Activated CD4-positive, CD25-positive, alpha-beta regulatory T cell (primary cell): Measurements from ENCODE around the gene PHGDH.
"Not testable (repeated sequence)": the region's sequence is repeated elsewhere in the genome, so short reads cannot be mapped to it uniquely, and the experiment has no call there.

Experiments
- DNase-seq, 4 experiments: peaks; one replicate each; lab custom pipeline; 2025; lab: John Stamatoyannopoulos, UW

Gene PHGDH

DNA sequence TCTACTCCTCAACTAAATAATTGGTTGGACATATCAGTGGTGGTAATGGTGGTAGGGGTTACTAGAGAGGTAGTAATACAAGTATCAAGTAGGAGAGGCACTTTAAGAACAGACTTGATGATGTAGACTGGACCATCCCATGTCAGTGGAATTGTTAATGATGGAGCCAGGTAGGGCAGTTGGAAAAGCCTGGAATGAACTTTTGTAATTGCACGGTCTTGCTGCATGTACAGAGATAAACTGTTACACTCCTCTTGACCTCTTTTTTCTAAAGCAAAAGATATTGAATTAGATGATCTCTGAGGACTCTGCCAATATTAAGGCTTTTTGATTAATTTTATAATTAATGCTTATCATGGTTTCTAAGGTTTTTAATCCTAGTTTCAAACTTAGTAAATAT is 51.2 kb downstream of the PHGDH start:
- no peak for DNase-seq

DNA sequence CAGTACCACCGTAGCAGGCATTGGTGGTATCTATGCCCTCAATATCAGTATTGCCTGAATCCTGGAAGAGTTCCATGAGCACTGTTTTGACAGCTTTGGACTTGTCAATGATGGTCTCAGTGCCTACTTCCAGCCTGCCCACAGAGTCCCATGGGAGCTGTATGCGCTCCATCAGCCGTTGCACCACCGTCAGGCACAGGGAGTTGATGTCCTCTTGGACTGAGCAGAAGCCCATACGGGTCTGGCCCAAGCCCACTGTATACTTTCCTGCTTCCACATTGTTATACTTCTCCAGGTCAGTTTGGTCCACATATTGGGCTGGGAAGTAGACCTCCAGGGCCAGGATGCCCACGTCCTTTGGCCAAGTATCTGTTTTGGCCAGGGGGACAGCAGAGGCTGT is 52.5 kb downstream of the PHGDH start:
- DNase-seq = no peak

DNA sequence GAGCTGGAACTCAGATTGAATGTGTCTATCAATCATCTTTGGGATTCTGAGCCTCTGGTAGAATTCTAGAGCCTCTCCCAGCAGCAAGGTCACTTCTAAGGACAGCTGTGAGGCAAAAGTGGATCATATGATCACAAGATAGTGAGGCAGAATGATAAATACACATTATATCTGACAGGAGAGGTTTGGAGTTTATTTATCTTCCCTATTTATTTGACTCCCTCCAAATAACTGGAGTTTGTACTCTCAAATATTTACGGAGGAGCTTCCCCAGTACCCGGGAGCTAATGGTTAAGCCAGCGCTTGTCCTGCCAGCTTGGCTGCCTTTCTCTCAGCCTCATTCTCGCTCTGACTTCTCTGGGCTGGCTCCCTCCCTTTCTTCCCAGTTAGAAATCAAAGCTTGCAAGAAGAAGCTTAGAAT is 54.6 kb downstream of the PHGDH start:
- no peak for DNase-seq

DNA sequence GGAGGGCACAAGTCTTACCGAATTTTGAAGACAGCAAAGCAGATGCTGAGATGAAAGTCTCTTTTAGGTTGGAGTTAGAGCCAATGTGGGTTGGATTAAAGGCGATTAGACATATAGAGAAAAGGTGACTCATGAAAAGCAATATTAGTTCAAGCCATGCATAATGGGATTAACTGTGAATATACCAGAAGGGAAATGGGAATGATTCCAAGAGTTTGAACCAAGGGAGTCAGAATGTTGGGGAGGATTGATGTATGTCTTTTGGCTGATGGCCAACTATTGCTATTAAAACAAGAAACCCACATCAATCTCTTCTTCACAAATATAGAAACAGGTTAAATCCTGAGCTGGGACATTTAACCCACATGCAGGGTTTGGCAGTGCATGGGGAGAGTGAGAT is 55.8 kb downstream of the PHGDH start:
- no peak for DNase-seq

DNA sequence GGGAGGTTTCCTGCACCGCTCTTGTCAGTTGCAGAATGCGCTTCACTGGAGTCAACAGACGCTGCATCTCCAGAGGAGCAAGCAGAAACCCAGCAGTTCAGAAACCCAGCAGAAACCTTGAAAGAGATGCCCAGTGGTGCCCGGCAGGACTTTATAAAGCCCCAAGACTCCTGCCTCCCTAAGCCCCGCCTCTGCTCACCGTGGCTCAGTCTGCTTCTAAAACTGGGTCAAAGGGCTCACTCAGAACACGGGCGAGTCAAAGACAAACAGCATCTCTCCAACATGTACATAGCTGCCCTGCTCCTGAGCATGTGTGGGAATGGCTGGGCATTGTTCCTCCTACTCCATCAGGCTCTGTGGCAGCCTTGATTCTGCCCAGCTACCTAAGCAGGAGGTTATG is 57.0 kb downstream of the PHGDH start, which contains the start of gene HMGCS2:
HMGCS2 (minus strand) TSS at position 128 of the 400 bp plus-strand sequence; CDS start at position 67, 61 bp downstream.
- no peak for DNase-seq

DNA sequence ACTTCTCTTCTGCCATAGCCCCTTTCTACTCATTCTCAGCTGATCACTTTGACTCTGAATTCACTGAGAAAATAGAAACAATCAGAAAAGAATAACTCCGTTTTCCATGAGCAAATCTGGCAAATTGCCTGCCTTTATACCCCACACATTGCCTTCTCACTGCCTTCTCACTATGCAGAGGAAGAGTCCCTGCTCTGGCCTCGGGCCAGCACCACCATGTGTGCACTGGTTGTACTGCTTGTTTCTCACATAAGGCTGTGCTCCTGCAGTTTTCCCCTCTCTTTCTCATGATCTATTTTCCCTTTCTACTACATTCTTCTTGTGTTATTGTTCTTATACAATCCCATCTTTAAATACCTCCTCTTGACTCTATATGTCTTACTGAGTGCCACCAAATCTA is 59.3 kb downstream of the PHGDH start:
- DNase-seq = no peak

DNA sequence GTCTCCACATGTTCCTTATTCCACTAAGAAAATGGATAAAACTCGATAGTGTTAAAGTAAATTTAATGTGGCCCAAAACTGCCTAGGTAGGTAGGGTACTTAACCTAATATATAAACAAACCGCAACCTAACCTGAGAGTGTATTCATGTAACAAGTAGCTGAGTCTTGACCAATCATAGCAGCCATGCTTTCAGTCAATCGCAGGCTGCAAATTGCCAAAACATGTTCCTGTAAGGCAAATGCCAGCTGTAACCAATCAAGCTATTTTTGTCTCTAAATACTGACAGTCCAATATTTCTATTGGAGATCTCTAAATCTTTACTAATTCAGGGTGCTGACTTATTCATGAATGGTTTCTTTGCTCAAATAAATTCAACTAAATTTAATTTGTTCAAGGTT is 60.0 kb downstream of the PHGDH start:
- no peak for DNase-seq

DNA sequence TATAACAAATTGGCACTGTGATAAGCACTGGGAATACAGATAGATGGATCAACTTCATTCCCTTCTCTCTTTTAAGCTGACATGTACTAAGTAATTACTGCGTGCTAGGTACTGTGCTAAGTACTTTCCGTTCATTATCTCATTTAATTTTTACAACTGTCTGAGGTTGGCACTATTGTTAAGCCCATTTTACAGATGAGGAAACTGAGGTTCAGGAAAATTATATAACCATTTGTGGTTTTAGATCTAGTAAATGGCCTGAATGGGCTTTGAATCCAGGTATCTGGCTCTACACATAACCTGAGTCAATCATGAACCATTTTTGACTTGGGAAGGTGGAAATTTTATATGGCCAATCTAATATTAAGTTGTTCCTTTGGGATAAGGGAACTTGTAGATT is 60.6 kb downstream of the PHGDH start:
- DNase-seq = no peak

DNA sequence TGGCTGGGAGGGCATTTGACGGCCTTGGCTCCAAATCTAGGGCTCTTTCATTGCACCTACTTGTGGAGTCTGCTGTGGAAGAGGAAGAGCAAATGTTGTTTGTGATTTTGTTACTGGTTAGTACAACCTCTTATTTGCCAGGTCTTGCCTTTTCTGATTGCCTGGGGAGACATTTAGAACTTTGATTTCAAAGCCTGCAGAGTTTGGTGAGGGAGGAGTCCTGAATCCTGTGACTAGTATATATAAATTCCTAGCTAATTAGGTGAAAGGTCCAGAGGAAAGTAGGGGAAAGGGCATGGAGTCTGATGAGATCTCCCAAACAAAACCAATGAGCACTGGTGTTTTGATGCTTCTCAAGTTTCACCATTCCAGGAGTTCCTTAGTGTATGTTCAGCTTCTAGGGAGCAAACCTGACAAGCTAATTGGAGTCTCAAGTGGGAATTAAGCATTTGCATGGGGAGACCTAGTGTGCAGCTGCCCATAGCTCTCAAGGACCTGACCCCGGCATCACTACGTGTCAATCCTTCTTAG is 62.0 kb downstream of the PHGDH start:
- DNase-seq = no peak

DNA sequence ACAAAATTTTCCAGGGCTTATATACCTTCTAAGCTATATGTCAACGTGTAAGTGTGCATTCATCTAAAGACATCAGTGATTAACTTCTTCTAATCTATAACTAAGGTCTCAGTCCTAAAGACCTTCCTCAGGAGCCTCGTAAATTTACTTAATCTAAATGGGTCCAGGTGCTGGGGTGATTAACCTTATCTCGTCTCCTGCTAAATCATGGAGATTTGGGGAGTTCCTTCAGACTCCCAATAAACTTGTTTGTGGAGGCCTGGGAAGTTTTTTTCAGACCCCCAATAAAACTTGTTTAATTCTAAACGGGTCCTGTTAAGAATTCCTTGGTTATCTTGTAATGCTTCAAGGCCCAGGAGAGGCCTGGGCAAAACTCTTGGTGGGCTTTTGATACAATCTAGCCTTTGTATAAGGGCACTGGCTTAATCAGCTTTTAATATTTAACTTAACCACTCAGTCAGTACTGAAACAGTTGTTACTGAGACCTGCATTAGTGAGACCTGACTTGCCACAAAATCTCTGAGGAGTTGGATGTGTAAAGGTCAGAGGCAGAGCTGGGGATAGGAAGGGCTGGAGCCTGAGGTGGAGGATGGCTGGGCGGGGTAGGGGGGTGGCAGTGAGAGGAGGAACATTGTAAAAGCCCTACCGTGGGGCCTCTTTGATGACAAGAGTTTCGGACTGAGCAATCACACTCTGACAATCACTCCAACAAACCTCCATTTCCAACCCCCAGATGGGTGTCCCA is 63.2 kb downstream of the PHGDH start:
- no peak for DNase-seq

DNA sequence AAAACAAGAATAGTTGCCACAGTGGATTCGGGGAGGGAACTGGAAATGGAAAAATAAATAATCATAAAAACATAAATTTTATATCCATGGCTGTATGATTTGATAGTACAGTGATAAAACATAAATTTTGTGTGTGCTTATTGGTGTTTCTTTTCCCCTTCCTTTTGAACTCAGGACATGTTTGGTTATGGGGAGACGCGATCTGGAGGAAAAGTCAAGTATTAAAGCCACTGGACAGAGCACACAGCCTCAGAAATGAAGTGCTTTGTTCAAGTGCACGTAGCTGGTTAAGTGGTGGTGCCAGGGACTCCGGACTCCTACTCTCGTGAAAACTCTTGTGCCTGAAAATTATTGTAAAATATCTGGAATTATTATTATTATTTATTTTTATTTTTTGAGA is 66.6 kb downstream of the PHGDH start:
- no peak for DNase-seq

DNA sequence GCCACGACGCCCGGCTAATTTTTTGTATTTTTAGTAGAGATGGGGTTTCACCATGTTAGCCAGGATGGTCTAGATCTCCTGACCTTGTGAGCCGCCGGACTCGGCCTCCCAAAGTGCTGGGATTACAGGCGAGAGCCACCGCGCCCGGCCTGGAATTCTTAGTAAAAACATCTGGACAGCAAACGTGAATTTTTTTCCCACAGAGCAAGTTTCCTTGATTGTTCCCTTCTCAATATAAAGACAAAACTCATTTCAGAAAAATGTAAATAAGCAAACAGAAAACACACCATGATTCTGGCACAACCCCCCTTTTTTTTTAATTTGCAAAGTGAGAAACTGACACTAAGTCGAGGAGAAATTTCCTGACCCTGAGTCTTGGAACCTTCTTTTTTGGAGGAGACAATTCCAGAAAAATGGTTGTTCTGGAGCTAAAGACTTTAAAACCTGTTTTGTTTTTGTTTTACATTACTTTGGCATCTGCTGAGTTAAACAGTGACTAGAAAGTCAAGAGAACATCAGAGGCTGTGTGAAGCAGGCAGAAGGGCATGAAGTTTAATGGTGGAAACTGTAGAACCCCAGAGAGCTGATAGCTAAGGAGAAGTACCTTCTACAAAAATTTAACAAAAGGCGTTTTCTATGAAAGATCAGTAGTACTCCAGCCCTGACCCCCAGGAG is 67.3 kb downstream of the PHGDH start:
- DNase-seq = no peak

DNA sequence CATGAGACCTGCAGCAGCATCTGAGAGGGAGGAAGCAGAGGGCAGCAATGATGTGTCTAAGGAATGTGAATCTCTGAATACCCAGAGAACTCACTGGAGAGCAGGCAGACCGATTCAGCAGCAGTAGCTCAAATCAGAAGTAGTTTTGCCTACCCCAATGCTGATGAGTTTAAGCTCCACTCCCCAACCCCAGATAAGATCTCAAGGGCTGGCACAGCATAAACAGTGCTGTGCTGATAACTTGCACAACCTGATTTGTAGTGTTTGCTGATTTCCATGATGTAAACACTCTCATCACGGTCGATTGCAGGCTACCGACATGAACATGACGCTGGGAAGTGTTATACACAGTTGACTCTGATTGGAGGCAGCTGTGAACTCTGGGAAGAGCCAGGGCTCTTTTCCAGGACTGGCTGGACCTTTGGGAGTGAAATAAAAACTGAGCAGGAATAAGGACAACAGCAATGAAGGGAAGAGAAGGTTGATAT is 68.2 kb downstream of the PHGDH start:
- DNase-seq = no peak

DNA sequence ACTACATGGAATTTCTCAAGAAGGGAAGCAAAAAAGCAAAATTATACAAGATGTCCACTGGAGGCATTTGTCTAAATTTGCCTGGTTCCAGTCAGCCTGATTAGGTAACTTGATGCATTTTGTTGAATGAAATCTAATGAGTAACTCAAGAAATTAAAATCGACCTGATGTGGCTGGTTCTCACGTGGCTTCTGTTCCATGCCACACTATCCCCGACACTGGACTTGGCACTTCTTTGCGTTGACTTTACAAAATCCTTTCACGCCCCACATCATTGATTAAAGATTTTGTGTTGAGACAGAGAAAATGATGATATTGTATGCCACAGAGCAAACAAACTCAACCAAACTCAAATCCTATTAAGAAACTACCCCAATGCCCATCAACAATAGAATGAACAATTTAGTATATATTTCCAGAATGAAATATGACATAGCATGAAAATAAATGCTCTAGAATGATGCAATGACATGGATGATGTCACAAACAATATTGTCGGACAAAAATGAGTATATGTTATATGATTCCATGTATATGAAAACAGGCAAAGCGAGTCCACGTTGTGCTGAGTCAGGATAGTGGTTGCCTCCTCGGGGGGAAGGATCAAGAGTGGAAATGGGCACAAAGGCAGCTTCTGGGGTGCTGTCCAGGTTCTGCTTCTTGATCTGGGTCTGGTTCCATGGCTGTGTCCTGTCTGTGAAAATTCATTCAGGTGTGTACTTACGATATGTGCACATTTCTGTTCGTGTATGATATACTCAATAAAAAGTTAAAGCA is 69.9 kb downstream of the PHGDH start:
- no peak for DNase-seq

DNA sequence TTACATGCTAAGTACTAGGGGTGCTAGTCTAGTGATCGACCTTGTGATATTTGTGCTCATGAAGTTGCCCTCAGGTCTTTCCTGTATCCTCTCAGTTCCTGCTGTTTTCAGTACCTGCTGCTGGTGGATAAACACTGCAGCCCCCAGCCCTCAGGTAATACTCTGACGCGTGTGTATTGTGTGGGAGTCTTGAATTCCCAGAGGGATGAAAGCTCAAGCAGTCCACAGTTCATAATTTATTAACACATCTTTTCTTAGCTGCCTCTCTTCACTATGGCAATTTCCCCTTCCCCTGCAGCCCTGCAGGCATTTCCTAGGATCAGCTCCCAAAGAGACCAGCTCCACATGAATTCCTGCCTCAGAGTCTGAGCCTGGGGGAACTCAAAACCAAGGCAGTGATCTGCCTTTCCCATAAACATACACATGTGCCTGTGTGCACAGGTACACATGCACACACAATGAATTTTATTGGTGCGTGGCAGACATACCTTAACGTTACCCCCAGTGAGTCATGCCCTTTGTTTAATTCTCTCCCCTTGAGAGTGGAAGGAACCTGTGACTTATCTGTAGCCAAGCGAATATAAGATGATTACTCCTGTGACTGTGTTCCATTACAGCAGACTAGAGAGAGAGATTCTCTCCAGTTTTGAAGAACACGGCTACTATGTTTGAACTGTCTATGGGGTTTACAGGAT is 71.0 kb downstream of the PHGDH start:
- DNase-seq = no peak

DNA sequence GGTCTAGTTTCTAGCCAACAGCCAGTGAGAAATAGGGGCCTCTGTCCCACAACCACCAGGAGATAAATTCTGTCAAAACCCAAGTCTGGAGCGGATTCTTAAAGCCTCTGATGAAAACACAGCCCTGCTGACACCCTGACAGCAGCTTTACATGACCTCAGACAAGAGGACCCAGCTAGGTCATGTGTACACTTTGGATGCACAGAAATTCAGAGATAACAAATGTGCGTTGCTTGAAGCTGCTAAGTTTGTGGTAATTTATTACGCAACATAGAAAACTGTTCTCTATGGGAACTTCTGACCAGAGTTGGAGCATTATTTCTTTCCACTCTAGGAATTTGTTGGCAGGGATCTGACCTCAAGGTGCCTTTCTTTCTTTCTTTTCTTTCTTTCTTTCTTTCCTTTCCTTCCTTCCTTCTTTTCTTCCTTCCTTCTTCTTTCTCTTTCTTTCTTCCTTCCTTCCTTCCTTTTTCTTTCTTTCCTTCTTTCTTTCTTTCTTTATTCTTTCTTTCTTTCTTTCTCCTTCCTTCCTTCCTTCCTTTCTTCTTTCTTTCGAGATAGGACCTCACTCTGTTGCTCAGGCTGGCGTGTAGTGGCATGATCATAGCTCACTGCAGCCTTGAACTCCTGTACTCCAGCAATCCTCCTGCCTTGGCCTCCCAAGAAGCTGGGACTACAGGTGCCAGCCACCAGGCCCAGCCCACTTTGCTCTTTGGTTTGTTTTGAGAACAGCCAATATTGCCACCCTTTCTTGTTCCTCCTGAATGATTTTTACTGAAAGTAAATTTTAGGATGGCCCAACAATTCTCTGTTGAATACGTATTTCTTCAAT is 71.8 kb downstream of the PHGDH start:
- no peak for DNase-seq

DNA sequence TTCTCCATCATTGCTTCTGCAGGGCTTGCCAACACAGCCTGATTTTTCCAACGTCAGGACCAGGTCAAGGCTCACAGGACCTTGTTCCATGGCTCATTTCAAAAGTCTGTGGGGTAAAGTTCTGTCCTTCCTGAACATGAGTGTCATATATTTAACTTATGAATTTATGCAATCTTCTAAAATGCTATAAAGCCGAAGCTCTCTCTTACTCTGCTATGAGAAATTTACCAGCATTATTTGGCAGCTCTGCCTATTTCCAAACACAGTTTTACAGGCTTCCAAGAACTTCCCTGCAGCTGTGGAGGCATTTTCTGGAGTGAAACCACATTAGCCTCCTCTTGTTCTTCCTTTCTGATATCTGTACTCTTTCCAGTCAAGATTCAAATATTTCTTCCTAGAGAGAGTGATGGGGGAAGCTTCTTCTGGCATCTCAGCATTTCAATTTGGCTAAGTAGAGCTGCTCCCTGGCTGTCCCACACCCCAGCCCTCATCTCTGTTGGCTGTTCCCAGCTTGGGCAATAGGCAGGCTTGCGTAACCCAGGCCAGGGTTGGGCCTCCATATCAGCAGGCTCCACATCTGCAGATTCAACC is 72.6 kb downstream of the PHGDH start:
- no peak for DNase-seq

DNA sequence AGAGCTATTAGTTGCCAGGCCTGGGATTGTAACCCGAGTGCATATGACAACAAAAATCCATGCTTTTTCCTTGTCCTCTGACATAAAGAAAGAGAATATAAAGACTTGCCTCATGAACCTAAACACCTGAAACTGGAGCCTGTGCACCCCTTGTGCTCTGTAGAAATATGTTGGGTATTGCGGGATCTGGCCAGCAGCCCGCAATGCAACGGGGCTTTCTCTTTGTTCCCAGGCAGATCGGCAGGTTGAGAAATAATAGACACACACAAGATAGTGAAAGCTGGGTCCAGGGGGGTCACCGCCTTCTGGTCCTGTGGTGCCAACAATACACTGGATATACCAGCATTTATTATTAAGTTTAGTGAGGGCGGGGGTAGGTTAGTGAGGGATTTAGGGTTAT is 74.3 kb downstream of the PHGDH start:
- not testable (repeated sequence) for DNase-seq

DNA sequence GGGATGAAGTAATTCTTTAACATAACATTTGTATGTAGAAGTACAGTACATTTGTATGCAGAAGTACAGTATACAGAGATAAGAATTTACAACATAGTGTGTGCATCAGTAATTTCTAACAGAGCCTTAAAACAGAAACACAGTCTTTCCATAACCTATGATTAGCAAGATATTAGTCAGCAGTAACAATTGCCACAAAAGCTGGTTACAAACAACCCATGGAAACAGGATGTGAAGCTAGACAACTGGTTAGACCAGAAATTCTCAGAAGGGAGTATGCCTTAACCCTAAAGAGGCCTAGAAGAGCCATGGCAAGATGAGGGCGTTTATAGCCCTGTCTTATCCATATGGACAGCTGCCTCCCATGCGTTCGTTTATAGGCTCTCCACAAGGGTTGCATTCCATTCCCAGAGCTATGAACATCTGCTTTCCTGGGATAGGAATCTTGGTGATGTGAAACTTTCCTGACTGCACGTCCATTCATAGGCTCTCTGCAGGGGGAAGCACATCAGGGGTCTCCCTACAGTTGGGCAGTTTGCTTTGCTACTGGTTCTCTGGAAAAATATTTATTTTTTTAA is 74.8 kb downstream of the PHGDH start:
- DNase-seq = not testable (repeated sequence)

DNA sequence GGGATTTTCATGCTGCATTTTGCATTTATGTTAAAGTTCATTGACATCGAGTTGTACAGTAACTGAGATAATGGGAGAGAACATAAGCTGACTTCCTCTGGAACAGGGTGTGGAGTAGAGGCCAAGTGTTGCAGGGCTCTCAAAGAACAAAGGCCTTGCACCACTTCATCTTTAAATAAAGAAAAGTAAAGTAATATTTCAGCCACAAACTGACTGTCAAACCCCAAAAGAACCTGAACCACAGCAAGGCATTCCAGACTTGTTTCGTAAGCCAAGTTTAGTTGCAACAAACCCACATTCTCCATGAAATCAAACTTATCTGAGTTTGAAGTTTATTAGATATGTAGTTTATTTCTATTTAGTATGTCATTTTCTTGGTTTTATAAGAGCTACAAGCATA is 76.0 kb downstream of the PHGDH start:
- DNase-seq = no peak
